ENCODE results near the gene KRTDAP.

Gene KRTDAP

DNA sequence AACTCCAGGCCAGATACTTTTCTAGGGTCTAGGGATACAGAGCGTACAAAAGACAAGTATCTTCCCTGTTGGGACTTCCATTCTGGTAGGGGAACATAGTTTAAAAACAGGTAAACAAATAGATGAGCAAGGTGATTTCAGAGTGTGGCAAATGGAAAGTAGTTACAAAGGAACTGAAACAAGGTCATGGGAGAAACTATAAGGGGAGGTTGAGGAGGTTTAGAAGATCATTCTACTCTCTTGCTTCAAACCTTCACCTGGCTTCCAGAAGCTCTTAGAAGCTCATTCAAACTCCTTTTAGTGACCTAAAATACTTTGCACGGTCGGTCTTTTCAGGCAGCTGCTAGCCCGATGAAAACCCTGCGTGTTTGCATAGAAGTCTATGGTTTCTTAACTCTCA lies 33.1 kb downstream of the KRTDAP start:
- no peak for DNase-seq (ENCODE audit: low read depth in 4 of 4, low spot score in 1 of 4)

DNA sequence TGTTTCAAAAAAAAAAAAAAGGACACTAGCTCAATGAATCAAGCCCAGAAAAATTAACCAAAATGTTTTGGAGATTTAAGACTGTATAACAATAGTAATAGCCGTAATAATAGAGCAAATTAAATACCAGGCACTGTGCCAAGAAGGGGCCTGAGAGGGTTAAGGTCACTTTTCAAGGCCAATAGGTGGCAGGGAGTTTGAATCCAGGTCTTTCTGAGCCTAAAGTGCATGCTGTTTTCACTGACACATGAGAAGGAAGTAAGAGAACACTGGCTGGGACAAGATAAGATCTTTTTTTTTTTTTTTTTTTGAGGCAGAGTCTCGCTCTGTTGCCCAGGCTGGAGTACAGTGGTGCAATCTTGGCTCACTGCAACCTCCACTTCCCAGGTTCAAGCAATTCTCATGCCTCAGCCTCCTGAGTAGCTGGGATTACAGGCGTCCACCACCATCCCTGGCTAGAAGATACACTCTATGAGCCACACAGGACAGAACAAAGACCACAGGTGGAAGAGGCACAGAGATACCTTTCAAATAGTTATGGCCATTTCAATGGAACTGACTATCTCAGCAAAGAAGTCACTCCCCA lies 34.6 kb downstream of the KRTDAP start:
- no peak for DNase-seq (ENCODE audit: low read depth in 4 of 4, low spot score in 1 of 4)

DNA sequence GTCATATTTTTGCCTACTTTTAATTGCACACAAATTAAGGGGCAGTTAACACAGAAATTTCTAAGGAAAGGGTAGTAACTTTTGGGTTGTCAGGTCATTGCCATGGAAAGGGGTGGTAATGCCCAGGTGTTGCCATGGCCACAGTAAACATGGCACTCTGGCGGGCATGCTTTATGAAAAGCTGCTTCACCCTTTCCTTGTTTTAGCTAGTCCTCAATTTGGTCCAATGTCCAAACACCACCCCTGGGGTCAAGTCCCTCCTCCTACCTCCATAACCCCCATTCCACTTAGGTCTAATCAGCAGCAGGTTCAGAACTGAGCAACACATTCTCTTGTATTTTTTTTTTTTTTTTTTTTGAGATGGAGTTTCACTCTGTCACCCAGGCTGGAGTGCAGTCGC lies 35.6 kb downstream of the KRTDAP start:
- DNase-seq (ENCODE audit: low read depth in 4 of 4, low spot score in 1 of 4): no peak

DNA sequence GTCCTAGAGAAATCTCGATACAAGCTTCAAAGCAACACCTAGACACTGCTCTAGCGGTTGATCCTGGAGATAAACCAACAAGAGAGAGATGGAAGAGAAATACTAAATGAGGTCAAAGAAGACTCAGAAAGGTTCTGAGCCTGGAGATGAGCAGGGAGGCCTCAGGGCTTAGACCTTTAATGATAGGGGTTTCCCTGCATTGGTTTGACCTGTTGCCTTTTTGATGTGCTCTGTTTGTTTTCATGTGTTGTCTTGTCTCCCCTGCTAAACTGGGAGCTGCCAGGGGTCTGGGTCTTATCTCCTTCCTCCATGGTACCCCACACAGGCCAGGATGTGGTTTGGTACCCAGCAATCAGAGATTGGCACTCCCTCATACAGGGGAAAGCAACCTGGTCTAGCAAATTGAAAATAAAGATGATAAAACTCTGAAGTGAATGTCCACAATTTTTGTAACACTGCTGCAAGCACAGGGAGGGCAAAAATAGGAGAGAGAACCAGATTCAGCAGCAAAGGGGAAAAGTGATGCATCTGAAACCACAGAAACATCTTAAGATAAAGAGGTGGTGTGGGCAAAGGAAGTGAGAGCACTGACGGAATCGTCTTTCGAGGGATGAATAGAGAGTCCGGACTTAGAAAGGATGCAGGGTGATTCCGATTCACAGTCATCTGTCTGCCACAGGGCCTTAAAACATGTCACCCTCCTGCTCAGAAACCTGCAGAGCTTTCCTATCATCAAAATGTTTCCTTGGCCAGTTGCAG lies 38.7 kb downstream of the KRTDAP start:
- DNase-seq (ENCODE audit: low read depth in 4 of 4, low spot score in 1 of 4): no peak

DNA sequence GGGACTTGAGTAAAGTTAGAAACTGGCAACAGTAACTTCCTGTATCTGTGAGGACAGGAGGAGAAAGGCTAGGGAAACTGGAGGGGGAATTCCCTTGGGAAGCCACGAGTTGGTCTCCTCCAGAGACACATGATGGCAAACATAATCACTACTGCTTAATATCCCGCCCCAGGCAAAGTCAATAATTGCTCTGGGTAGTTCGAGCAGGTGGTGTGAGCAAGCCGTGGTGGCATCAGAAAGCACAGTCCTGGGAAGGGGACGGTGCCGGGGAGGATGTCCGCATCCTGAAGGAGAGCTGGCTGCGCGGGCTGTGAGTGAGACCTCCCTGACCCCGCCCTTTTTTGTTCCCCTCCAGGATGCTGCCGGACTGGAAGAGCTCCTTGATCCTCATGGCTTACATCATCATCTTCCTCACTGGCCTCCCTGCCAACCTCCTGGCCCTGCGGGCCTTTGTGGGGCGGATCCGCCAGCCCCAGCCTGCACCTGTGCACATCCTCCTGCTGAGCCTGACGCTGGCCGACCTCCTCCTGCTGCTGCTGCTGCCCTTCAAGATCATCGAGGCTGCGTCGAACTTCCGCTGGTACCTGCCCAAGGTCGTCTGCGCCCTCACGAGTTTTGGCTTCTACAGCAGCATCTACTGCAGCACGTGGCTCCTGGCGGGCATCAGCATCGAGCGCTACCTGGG lies 40.8 kb downstream of the KRTDAP start:
- DNase-seq (ENCODE audit: low read depth in 4 of 4, low spot score in 1 of 4): no peak

- DNase-seq (ENCODE audit: low read depth in 4 of 4, low spot score in 1 of 4): no peak
Measured at GRCh38 chr19:35447606-35448469, 42.4 kb downstream of the KRTDAP start, which contains the start of gene FFAR2. Gene FFAR2 (plus strand): TSS chr19:35448257. CDS start chr19:35449715, 1,458 bp downstream.

DNA sequence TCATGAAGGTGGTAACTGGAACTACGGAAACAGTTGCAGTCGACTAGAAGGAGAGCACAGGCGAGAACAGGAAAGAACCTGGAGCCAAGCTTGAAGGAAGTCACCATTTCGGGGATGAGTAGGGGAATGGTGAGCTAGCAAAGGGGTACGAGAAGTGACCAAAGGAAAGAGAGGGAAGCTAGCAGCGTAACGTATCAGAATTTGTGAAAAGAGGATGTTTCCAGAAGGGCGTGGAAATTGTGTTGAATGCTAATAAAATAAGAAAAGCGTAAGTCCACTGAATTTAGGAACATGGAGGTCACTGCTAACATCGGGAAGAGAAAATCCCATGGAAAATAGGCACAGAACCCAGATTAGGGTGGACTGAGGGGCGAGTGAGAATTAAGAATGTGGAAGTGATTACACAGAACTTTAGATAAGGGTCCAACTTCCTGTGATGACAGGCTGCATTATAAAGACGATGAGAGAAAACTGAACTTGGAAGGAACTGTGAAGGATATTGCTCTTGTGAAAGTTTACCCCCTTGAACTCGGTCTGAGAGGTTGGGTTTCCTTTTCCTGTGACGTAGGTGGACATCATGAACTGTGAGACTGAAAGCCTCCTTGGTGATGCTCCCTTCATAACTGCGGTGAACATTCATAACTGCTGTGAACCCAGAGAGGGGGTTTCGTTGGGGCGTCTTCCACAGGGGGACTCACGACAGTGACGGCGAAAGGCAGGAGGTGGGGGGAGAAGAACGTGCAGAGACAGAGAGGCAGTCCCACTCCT lies 44.3 kb downstream of the KRTDAP start:
- no peak for DNase-seq (ENCODE audit: low read depth in 4 of 4, low spot score in 1 of 4)

- DNase-seq (ENCODE audit: low read depth in 4 of 4, low spot score in 1 of 4): no peak
Measured at GRCh38 chr19:35444735-35445134, 45.5 kb downstream of the KRTDAP start.

DNA sequence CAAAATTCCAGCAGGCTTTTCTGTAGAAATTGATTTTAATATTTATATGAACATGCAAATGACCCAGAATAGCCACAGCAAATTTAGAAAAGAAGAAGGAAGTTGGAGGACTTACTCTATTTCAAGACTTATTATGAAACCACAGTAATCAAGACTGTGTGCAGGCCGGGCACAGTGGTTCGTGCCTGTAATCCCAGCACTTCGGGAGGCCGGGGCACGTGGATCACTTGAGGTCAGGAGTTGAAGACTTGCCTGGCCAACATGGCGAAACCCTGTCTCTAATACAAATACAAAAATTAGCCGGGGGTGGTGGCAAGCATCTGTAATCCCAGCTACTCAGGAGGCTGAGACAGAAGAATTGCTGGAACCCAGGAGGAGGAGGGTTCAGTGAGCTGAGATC lies 48.2 kb downstream of the KRTDAP start:
- DNase-seq (ENCODE audit: low read depth in 4 of 4, low spot score in 1 of 4): no peak

DNA sequence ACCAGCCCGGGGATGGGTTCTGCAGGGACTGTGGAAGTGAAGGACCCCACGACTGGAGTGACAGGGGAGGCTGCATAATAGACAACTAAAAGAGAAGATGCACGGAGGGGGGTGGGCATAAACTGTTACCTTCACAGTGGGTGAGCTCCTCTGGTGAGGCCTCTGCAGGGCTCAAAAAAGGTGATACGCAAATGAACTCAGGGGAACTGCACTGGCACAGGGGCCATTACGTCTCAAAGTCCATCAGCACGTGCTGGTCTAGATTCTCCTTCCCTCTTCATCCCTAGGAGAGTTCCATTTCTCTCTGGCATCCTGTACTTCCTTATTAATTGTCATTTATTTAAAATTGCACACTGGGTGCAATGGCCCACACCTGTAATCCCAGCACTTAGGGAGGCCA lies 50.3 kb downstream of the KRTDAP start:
- no peak for DNase-seq (ENCODE audit: low read depth in 4 of 4, low spot score in 1 of 4)

GRCh38 chr19:35438527-35438926 lies 51.7 kb downstream of the KRTDAP start:
- no peak for DNase-seq (ENCODE audit: low read depth in 4 of 4, low spot score in 1 of 4)

DNA sequence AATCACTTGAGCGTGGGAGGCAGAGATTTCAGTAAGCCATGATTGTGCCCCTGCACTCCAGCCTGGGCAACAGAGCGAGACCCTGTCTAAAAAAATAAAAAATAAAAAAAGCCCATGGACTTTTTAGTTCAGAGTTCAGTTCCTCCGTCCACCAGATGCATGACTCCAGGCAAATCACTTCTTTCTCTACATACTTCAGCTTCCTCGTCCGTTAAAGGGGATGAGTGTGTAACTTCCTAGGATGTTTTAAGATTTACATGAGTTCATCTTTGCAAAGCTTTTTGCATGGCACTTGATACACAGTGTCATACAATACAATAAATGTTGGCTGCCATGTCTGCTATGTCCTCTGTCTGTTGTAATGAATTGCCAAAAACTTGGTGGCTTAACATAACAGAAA lies 52.2 kb downstream of the KRTDAP start:
- no peak for DNase-seq (ENCODE audit: low read depth in 4 of 4, low spot score in 1 of 4)

DNA sequence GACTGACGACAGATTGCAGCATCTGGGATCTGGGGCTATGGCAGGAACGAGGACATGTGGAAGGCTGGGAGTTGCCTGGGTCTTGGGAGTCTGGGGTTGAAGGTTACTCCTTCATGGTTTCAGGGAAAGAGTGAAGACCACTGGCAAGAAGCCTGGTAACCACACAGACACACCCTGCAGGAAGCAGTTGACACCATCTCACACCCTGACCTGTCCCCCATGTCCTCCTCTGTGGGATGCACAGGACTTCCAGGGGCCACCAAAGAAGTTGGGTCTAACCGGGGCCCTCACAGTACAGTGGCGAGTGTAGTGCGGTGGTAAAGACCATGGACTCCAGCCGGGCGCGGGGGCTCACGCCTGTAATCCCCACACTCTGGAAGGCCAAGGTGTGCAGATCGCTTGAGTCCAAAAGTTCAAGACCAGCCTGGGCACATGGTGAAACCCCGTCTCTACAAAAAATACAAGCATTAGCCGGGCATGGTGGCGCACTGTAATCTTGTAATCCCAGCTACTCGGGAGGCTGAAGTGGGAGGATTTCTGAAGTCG lies 52.8 kb downstream of the KRTDAP start:
- DNase-seq (ENCODE audit: low read depth in 4 of 4, low spot score in 1 of 4): no peak

Data from stimulated activated CD4-positive, alpha-beta T cell treated with anti-CD3 and anti-CD28 coated beads, Interleukin-1b, Interleukin-23, amount 100 ng/mL, for 24 hours (primary cell).